ENCODE results near the gene ULK4. TPM values are rescaled to one million over a fixed set of nuclear protein-coding genes. Genes with fewer than 3 reads are reported as not detected.

The ULK4 gene
- total RNA-seq, 2 donors from 2014 or later: 4.4 to 8.3 TPM

GRCh38 chr3:41327718-41328117, 634.2 kb downstream of the ULK4 start:
- Histone ChIP-seq H3K36me3 (no peaks in the 10 kb centered on the region), H3K9ac (ENCODE audit: low read depth in 2 of 2, low read length in 2 of 2) (no peak overlapping the region), H3K9me3 (no peaks in the 10 kb centered on the region), H3K4me3 (no peak overlapping the region), H3K27ac (no peak overlapping the region), H3K4me1 (no peaks in the 10 kb centered on the region), H3K27me3 (no peaks in the 10 kb centered on the region)
- no peak for DNase-seq
- TF ChIP-seq, protein P1, sequence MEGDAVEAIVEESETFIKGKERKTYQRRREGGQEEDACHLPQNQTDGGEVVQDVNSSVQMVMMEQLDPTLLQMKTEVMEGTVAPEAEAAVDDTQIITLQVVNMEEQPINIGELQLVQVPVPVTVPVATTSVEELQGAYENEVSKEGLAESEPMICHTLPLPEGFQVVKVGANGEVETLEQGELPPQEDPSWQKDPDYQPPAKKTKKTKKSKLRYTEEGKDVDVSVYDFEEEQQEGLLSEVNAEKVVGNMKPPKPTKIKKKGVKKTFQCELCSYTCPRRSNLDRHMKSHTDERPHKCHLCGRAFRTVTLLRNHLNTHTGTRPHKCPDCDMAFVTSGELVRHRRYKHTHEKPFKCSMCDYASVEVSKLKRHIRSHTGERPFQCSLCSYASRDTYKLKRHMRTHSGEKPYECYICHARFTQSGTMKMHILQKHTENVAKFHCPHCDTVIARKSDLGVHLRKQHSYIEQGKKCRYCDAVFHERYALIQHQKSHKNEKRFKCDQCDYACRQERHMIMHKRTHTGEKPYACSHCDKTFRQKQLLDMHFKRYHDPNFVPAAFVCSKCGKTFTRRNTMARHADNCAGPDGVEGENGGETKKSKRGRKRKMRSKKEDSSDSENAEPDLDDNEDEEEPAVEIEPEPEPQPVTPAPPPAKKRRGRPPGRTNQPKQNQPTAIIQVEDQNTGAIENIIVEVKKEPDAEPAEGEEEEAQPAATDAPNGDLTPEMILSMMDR (IDR thresholded peaks at IDR 0.05): no peak
- intact Hi-C loops (cut with DNase I): no loop called here

- intact Hi-C loops (cut with DNase I): no loop called here
- TF ChIP-seq, protein P1 (IDR thresholded peaks at IDR 0.05): no peak
- Histone ChIP-seq H3K27me3 (no peaks in the 10 kb centered on the region), H3K9ac (ENCODE audit: low read depth in 2 of 2, low read length in 2 of 2) (no peak overlapping the region), H3K4me1 (no peaks in the 10 kb centered on the region), H3K4me3 (no peak overlapping the region), H3K27ac (no peak overlapping the region), H3K9me3 (no peaks in the 10 kb centered on the region), H3K36me3 (no peaks in the 10 kb centered on the region)
- DNase-seq: no peak
Measured at GRCh38 chr3:41324156-41324475, 637.8 kb downstream of the ULK4 start.

- H3K36me3 ChIP-seq: no peaks in the 10 kb centered on the region
- TF ChIP-seq, protein P1 (IDR thresholded peaks at IDR 0.05): no peak
- intact Hi-C loops (cut with DNase I): no loop called here
- no peak overlapping the region for H3K4me3 ChIP-seq
- no peak overlapping the region for H3K27ac ChIP-seq
- no peaks in the 10 kb centered on the region for H3K27me3 ChIP-seq
- H3K9ac ChIP-seq (ENCODE audit: low read depth in 2 of 2, low read length in 2 of 2): no peak overlapping the region
- DNase-seq: no peak
- no peaks in the 10 kb centered on the region for H3K9me3 ChIP-seq
- H3K4me1 ChIP-seq: no peaks in the 10 kb centered on the region
Measured at GRCh38 chr3:41323467-41324155, 638.3 kb downstream of the ULK4 start.

- intact Hi-C loops (cut with DNase I): no loop called here
- Histone ChIP-seq H3K36me3 (no peaks in the 10 kb centered on the region), H3K9me3 (no peaks in the 10 kb centered on the region), H3K4me1 (no peaks in the 10 kb centered on the region), H3K27me3 (no peaks in the 10 kb centered on the region), H3K4me3 (no peak overlapping the region), H3K9ac (ENCODE audit: low read depth in 2 of 2, low read length in 2 of 2) (no peak overlapping the region), H3K27ac (no peak overlapping the region)
- TF ChIP-seq, protein P1 (IDR thresholded peaks at IDR 0.05): no peak
- DNase-seq: no peak
Measured at GRCh38 chr3:41321642-41321980, 640.3 kb downstream of the ULK4 start.

DNA sequence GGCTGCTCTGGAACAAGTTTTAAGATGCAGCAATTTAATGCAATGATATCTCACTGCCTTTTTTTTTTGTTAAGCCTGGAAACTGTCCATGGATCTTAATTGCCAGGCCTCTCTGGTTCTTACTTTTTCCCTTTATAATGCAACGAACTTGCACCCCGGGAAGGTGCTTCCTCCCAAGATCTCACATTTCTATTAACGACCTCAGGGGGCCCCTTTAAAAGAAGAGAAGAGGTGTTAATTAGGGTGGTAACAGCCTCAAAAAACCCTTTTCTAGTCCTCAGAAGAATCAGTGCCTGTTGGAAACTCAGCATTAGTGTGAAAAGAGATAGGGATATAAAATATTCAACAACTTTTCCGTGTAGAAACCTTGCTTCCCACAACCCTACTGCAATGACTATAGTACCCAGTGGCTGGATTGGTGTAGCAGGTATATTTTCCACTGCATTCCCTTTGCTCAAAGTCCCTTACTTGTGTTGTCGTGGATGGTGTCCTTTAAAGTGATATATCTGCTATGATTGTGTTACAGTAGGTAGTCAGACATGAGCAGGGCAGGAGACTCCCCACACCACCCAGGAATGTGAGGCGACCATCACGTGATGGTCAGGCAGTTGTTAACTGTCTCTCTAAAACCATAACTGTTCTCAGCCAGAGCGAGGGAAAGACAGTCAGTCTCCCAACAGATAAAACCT, 640.8 kb downstream of the ULK4 start:
- Histone ChIP-seq H3K4me1 (no peaks in the 10 kb centered on the region), H3K4me3 (no peak overlapping the region), H3K27ac (no peak overlapping the region), H3K27me3 (no peaks in the 10 kb centered on the region), H3K36me3 (no peaks in the 10 kb centered on the region), H3K9me3 (no peaks in the 10 kb centered on the region), H3K9ac (ENCODE audit: low read depth in 2 of 2, low read length in 2 of 2) (no peak overlapping the region)
- no peak for DNase-seq
- intact Hi-C loops (cut with DNase I): no loop called here
- TF ChIP-seq, protein P1 (IDR thresholded peaks at IDR 0.05): no peak
